Left lung (tissue), 10 donors: Measurements from ENCODE around the gene ADAM12. TPM values are rescaled to one million over a fixed set of nuclear protein-coding genes. Genes with fewer than 3 reads are reported as not detected.

Source experiments
- ATAC-seq: fragments of 200-7000 bp; cut with Tn5 transposase; one replicate; pipeline ENCODE4 v1.9.1; 2020; ENCODE audit warnings: moderate library complexity
- DNase-seq, 4 donors: peaks; one replicate each; pipeline ENCODE4 v3.0.0-alpha.2; 2013 to 2020
- H3K27ac ChIP-seq, 2 donors: fragments of 200-600 bp; sonication (generic) in 1 of 2; one replicate each; pipeline versions ENCODE4 v1.5.0 to v1.8.0; 2020 to 2021
- H3K27me3 ChIP-seq, 2 donors: fragments of 200-600 bp; sonication (generic) in 1 of 2; one replicate each; pipeline versions ENCODE4 v1.5.0 to v1.8.0; 2020 to 2021
- H3K36me3 ChIP-seq, 2 donors: fragments of 200-600 bp; sonication (generic) in 1 of 2; one replicate each; pipeline versions ENCODE4 v1.5.0 to v1.8.0; 2020 to 2021
- H3K4me1 ChIP-seq, 2 donors: fragments of 200-600 bp; one replicate each; pipeline ENCODE4 v1.8.0; 2021
- H3K4me3 ChIP-seq, 2 donors: fragments of 200-600 bp; sonication (generic) in 1 of 2; one replicate each; pipeline versions ENCODE4 v1.5.0 to v1.8.0; 2020 to 2021; ENCODE audit warnings: mild to moderate bottlenecking in 1 of 2
- H3K9me3 ChIP-seq, 2 donors: fragments of 200-600 bp; sonication (generic) in 1 of 2; one replicate each; pipeline versions ENCODE4 v1.5.0 to v1.8.0; 2020 to 2021
- intact Hi-C, 2 donors: fragments of 100-400 bp; cut with DNase I; formaldehyde crosslinking; loops; one replicate each; pipeline versions ENCODE4 v1.11.2 to v1.14.2; 2022
- polyA plus RNA-seq, 6 donors: library from polyadenylated mRNA; unstranded; fragments of 120-200 nt; gene quantifications; one replicate each; pipeline ENCODE4 v1.2.1, GENCODE V29; 2013; ENCODE audit not compliant: insufficient read length in 6 of 6
- total RNA-seq, 2 donors: library from RNA; stranded (reverse); fragmentation: NEBNext Ultra II Directional; extraction: Animal tissue kit (Norgen Biotek cat#: 25700); gene quantifications; one replicate each; pipeline ENCODE4 v1.2.1, GENCODE V29; 2021
- TF ChIP-seq, protein P1 (sequence below), 2 donors: fragments of 200-600 bp; sonication (generic) in 1 of 2; IDR thresholded peaks; one replicate each; pipeline versions ENCODE4 v1.5.0 to v1.8.0; 2021; ENCODE audit warnings: antibody characterized with exemption in 2 of 2
- donor health status: DM: no; HTN: yes; CAD: no.
- donor health status: DM: no; HTN: no; CAD: no.

ADAM12 gene
- total and polyA plus RNA-seq, 8 donors, result 2.6 to 22.4 (median 10.7) TPM

DNA sequence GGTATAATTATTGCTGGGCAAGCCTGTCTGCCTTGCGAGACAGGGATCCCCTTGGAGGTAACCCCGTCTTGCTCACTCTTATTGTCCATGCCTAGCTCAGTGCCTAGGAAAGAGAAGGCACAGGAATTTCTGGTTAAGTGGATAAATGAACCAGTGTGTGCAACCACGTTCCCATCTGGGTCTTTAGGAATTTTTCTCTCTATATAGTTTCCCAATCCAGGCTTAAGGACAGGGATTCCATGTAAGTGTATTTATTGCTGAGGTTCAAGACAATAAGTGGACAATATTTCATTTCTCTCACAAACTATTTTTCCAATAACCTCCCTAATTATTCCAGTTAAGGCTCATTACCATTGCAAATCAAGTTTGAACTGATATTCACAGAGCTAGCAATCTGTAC is 8.9 kb upstream of the ADAM12 start:
- ATAC-seq (no peak), DNase-seq (no peak)
- intact Hi-C loops, result no loop called here
- peaks cover 0 to 4% of the 10 kb centered on the region in 2 donors for H3K27me3 ChIP-seq
- no peaks in the 10 kb centered on the region for H3K4me1 ChIP-seq
- no peaks in the 10 kb centered on the region for H3K36me3 ChIP-seq
- H3K4me3 ChIP-seq, result no peak overlapping the region
- TF ChIP-seq, protein P1, sequence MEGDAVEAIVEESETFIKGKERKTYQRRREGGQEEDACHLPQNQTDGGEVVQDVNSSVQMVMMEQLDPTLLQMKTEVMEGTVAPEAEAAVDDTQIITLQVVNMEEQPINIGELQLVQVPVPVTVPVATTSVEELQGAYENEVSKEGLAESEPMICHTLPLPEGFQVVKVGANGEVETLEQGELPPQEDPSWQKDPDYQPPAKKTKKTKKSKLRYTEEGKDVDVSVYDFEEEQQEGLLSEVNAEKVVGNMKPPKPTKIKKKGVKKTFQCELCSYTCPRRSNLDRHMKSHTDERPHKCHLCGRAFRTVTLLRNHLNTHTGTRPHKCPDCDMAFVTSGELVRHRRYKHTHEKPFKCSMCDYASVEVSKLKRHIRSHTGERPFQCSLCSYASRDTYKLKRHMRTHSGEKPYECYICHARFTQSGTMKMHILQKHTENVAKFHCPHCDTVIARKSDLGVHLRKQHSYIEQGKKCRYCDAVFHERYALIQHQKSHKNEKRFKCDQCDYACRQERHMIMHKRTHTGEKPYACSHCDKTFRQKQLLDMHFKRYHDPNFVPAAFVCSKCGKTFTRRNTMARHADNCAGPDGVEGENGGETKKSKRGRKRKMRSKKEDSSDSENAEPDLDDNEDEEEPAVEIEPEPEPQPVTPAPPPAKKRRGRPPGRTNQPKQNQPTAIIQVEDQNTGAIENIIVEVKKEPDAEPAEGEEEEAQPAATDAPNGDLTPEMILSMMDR (IDR thresholded peaks at IDR 0.05), result no peak
- no peak overlapping the region for H3K27ac ChIP-seq
- H3K9me3 ChIP-seq, result no peaks in the 10 kb centered on the region

DNA sequence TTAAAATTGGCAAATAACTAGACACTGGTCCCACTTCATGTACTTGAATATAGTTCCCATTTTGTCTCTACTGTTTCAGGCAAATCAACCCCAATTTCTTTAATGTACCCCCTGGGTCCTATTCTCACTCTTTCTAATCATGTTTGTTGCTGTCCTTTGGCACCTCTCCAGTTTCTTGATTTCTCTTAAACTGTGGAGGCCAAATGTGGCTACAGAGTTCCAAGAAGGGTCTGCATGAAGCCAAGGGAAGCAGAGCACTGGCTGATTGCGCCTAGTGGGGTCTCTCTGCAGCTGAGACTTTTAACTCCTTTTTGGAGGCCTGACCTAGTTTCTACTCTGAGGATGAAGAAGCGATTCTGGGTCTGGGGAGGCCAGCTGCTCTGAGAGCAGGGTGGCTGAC is 6.7 kb upstream of the ADAM12 start:
- no peaks in the 10 kb centered on the region for H3K4me1 ChIP-seq
- peaks cover 0 to 15% of the 10 kb centered on the region in 2 donors for H3K27me3 ChIP-seq
- ATAC-seq, result no peak
- H3K9me3 ChIP-seq, result no peaks in the 10 kb centered on the region
- H3K36me3 ChIP-seq, result no peaks in the 10 kb centered on the region
- TF ChIP-seq, protein P1 (IDR thresholded peaks at IDR 0.05), result no peak
- no peak overlapping the region for H3K27ac ChIP-seq
- H3K4me3 ChIP-seq, result no peak overlapping the region
- DNase-seq, result no peak
- intact Hi-C loops, result no loop called here

DNA sequence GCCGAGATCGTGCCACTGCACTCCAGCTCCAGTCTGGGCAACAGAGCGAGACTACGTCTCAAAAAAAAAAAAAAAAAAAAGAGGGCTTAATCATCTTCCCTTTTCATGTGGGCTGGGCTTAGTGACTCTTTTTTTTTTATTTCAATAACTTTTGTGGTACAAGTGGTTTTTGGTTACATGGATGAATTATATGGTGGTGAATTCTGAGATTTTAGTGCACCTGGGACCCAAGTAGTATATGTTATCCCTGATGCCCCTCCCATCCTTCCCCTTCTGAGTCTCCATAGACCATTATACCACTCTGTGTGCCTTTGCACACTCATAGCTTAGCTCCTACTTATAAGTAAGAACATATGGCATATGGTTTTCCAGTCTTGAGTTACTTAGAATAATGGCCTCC is 4.8 kb upstream of the ADAM12 start:
- H3K9me3 ChIP-seq, result no peaks in the 10 kb centered on the region
- intact Hi-C loops, result no loop called here
- TF ChIP-seq, protein P1 (IDR thresholded peaks at IDR 0.05), result no peak
- peaks cover 0 to under 1% of the 10 kb centered on the region in 2 donors for H3K4me1 ChIP-seq
- H3K36me3 ChIP-seq, result no peaks in the 10 kb centered on the region
- H3K27me3 ChIP-seq, result peaks cover under 1 to 34% of the 10 kb centered on the region in 2 donors
- H3K27ac ChIP-seq, result no peak overlapping the region
- H3K4me3 ChIP-seq, result no peak overlapping the region
- ATAC-seq, result no peak
- no peak for DNase-seq

DNA sequence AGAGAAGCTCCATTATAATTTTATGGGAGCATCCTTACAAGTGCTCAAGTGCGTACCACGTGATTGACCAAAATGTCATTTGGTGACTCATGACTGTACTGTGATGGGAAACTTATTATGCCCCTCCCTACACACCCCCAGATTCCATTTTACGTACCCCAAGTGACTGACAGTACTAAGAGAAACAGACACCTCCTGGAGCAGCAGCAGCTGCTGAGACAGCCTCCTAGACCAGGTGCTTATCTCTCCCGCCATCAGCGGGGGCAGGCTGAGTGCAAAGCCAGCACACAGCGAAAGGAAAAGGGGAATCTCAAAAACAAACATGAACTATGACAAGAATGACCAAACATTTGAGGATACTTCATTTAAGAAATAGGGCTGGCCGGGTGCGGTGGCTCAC is 4.2 kb upstream of the ADAM12 start:
- Histone ChIP-seq H3K36me3 (no peaks in the 10 kb centered on the region), H3K27me3 (peaks cover 7 to 40% of the 10 kb centered on the region in 2 donors), H3K9me3 (no peaks in the 10 kb centered on the region), H3K27ac (no peak overlapping the region), H3K4me3 (no peak overlapping the region), H3K4me1 (peaks cover 0 to 6% of the 10 kb centered on the region in 2 donors)
- ATAC-seq (no peak), DNase-seq (no peak)
- intact Hi-C loops, result no loop called here
- TF ChIP-seq, protein P1 (IDR thresholded peaks at IDR 0.05), result no peak

DNA sequence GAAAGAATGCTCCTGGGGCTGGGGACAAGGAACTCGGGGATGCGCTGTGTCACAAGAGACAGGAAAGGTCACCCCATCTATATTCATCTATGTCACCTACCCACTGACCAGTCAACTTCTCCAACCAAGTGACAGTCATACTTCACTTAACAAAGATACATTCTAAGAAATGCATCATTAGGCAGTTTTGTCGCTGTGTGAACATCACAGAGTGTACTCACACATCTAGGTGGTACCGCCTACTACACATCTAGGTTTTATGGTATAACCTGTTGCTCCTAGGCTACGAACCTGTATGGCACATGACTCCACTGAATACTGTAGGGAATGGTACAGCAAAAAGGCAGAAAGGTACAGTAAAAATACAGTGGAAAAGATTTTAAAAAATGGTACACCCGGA is 3.8 kb upstream of the ADAM12 start:
- Histone ChIP-seq H3K36me3 (no peaks in the 10 kb centered on the region), H3K9me3 (no peaks in the 10 kb centered on the region), H3K4me1 (peaks cover 0 to 10% of the 10 kb centered on the region in 2 donors), H3K27me3 (peaks cover 8 to 44% of the 10 kb centered on the region in 2 donors), H3K4me3 (no peak overlapping the region), H3K27ac (no peak overlapping the region)
- ATAC-seq (no peak), DNase-seq (no peak)
- TF ChIP-seq, protein P1 (IDR thresholded peaks at IDR 0.05), result no peak
- intact Hi-C loops, result no loop called here
